Esophagus muscularis mucosa (tissue), 3 donors: Measurements from ENCODE around the gene SLC2A13.

Experiments
- POLR2A ChIP-seq: fragments of 450-650 bp; IDR thresholded peaks from one replicate; pipeline ENCODE4 v1.6.1; 2017; ENCODE audit warnings: antibody characterized with exemption, moderate library complexity, mild to moderate bottlenecking, low read depth
- TF ChIP-seq, protein P1 (sequence below), 3 experiments: fragments of 200-600 bp in 2 of 3; fragments of 450-650 bp in 1 of 3; sonication (generic) in 2 of 3; IDR thresholded peaks; one replicate each; pipeline ENCODE4 v1.5.1; 2017 to 2019; ENCODE audit warnings: antibody characterized with exemption in 3 of 3, mild to moderate bottlenecking in 2 of 3, moderate library complexity in 1 of 3

DNA sequence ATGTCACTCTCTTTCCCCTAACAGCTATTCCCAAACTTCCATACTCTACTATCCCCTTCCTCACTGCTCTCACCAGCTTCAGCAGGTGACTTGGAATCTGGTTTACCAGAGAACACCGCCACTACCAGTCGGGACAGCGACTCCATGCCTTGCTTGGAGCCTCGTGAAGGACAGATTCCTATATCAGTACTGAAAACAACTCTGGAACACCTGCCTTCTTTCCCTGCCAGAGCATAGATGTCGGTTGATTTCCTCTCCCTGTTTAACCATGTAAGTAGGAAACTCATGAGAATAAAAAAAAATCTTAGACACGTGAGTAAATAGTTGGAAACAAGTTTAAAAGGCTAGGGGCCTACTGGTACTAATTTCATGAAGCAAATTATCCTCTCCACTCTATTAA is 266.8 kb downstream of the SLC2A13 start:
- TF ChIP-seq, protein P1, sequence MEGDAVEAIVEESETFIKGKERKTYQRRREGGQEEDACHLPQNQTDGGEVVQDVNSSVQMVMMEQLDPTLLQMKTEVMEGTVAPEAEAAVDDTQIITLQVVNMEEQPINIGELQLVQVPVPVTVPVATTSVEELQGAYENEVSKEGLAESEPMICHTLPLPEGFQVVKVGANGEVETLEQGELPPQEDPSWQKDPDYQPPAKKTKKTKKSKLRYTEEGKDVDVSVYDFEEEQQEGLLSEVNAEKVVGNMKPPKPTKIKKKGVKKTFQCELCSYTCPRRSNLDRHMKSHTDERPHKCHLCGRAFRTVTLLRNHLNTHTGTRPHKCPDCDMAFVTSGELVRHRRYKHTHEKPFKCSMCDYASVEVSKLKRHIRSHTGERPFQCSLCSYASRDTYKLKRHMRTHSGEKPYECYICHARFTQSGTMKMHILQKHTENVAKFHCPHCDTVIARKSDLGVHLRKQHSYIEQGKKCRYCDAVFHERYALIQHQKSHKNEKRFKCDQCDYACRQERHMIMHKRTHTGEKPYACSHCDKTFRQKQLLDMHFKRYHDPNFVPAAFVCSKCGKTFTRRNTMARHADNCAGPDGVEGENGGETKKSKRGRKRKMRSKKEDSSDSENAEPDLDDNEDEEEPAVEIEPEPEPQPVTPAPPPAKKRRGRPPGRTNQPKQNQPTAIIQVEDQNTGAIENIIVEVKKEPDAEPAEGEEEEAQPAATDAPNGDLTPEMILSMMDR (IDR thresholded peaks at IDR 0.05): no peak
- TF ChIP-seq POLR2A: no peak
